Measurements from ENCODE around the gene AOC3. TPM values are rescaled to one million over a fixed set of nuclear protein-coding genes. Genes with fewer than 3 reads are reported as not detected.

AOC3 gene
- polyA plus RNA-seq, 3 donors: 0.85 TPM; not detected in 2

DNA sequence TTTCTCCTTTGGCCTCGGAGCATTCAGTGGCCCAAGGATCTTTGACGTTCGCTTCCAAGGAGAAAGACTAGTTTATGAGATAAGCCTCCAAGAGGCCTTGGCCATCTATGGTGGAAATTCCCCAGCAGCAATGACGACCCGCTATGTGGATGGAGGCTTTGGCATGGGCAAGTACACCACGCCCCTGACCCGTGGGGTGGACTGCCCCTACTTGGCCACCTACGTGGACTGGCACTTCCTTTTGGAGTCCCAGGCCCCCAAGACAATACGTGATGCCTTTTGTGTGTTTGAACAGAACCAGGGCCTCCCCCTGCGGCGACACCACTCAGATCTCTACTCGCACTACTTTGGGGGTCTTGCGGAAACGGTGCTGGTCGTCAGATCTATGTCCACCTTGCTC is 1.4 kb downstream of the AOC3 start:
- no peak for DNase-seq
- Mint-ChIP-seq H3K27ac (peak overlapping the region in 1 of 7 donors; percentile 16), H3K36me3 (no peaks in the 10 kb centered on the region), H3K4me1 (peaks cover 8% of the 10 kb centered on the region), H3K9me3 (peaks cover 0 to 1% (median 0%) of the 10 kb centered on the region in 7 donors), H3K4me3 (no peak overlapping the region), H3K27me3 (ENCODE audit: low read depth in 3 of 3) (peaks cover under 1 to 5% (median 5%) of the 10 kb centered on the region in 3 donors)
- WGBS (ENCODE audit: insufficient coverage): 98% methylated on average over 15 of the region's 15 CpGs
- Histone ChIP-seq H3K4me2 (replicated peaks; ENCODE audit: extremely low read depth, low read length, poor library complexity, severe bottlenecking) (no peak overlapping the region), H3K9ac (ENCODE audit: insufficient read depth, low read length, poor library complexity, severe bottlenecking) (no peak overlapping the region), H3K36me3 (replicated peaks in 1 of 2; ENCODE audit: control insufficient read depth in 1 of 2, insufficient read depth in 2 of 2, low read length in 2 of 2) (no peaks in the 10 kb centered on the region), H3K27me3 (ENCODE audit: control insufficient read depth in 2 of 2, insufficient read depth in 2 of 2, low read length in 2 of 2) (no peaks in the 10 kb centered on the region), H4K20me1 (ENCODE audit: insufficient read depth, low read length) (no peaks in the 10 kb centered on the region), H3K27ac (ENCODE audit: low read depth in 1 of 2, low read length in 2 of 2) (no peak overlapping the region), H3K4me1 (ENCODE audit: control insufficient read depth in 1 of 2, insufficient read depth in 2 of 2, low read length in 2 of 2) (peaks cover 4 to 11% of the 10 kb centered on the region in 2 donors), H3K9me3 (replicated peaks in 1 of 2; ENCODE audit: control insufficient read depth in 1 of 2, insufficient read depth in 1 of 2, low read length in 2 of 2) (no peaks in the 10 kb centered on the region), H2AFZ (ENCODE audit: insufficient read depth, low read depth, low read length, poor library complexity, severe bottlenecking) (no peak overlapping the region), H3K4me3 (replicated peaks in 1 of 3; ENCODE audit: low read depth in 2 of 3, low read length in 3 of 3) (no peak overlapping the region), H3K79me2 (ENCODE audit: insufficient read depth, low read length) (no peaks in the 10 kb centered on the region)
- intact Hi-C loops (cut with micrococcal nuclease): no loop called here
- TF ChIP-seq, protein P1, sequence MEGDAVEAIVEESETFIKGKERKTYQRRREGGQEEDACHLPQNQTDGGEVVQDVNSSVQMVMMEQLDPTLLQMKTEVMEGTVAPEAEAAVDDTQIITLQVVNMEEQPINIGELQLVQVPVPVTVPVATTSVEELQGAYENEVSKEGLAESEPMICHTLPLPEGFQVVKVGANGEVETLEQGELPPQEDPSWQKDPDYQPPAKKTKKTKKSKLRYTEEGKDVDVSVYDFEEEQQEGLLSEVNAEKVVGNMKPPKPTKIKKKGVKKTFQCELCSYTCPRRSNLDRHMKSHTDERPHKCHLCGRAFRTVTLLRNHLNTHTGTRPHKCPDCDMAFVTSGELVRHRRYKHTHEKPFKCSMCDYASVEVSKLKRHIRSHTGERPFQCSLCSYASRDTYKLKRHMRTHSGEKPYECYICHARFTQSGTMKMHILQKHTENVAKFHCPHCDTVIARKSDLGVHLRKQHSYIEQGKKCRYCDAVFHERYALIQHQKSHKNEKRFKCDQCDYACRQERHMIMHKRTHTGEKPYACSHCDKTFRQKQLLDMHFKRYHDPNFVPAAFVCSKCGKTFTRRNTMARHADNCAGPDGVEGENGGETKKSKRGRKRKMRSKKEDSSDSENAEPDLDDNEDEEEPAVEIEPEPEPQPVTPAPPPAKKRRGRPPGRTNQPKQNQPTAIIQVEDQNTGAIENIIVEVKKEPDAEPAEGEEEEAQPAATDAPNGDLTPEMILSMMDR (IDR thresholded peaks at IDR 0.05): no peak

DNA sequence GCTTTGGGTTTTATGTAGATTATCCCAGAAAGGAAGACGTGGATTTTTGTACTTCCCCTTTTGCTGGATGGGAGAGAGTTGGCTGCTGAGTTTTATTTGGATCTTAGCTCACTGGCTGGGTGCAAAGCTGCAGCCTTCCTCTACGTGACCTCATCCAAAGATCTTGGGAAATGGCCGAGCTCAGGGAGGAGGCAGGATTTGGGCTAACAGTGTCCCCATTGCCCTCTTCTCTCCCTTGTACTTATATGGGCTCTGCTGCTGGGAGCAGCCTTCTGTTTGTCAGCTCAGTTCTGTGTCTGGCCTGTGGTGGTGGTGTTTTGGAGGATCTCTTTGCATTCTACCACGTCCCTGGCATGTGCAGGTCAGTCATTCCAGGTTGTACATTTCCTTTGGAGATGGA is 2.0 kb downstream of the AOC3 start:
- Mint-ChIP-seq H3K4me1 (peaks cover 6% of the 10 kb centered on the region), H3K9me3 (peaks cover 0 to 1% (median 0%) of the 10 kb centered on the region in 7 donors), H3K27me3 (ENCODE audit: low read depth in 3 of 3) (peaks cover 0 to 5% (median 5%) of the 10 kb centered on the region in 3 donors), H3K4me3 (no peak overlapping the region), H3K36me3 (no peaks in the 10 kb centered on the region), H3K27ac (peak overlapping the region in 2 of 7 donors; percentile 21 to 44)
- Histone ChIP-seq H3K27me3 (ENCODE audit: control insufficient read depth in 2 of 2, insufficient read depth in 2 of 2, low read length in 2 of 2) (no peaks in the 10 kb centered on the region), H3K79me2 (ENCODE audit: insufficient read depth, low read length) (no peaks in the 10 kb centered on the region), H2AFZ (ENCODE audit: insufficient read depth, low read depth, low read length, poor library complexity, severe bottlenecking) (no peak overlapping the region), H3K9me3 (replicated peaks in 1 of 2; ENCODE audit: control insufficient read depth in 1 of 2, insufficient read depth in 1 of 2, low read length in 2 of 2) (no peaks in the 10 kb centered on the region), H3K4me3 (replicated peaks in 1 of 3; ENCODE audit: low read depth in 2 of 3, low read length in 3 of 3) (no peak overlapping the region), H3K36me3 (replicated peaks in 1 of 2; ENCODE audit: control insufficient read depth in 1 of 2, insufficient read depth in 2 of 2, low read length in 2 of 2) (no peaks in the 10 kb centered on the region), H4K20me1 (ENCODE audit: insufficient read depth, low read length) (no peaks in the 10 kb centered on the region), H3K9ac (ENCODE audit: insufficient read depth, low read length, poor library complexity, severe bottlenecking) (no peak overlapping the region), H3K4me2 (replicated peaks; ENCODE audit: extremely low read depth, low read length, poor library complexity, severe bottlenecking) (no peak overlapping the region), H3K27ac (ENCODE audit: low read depth in 1 of 2, low read length in 2 of 2) (no peak overlapping the region), H3K4me1 (ENCODE audit: control insufficient read depth in 1 of 2, insufficient read depth in 2 of 2, low read length in 2 of 2) (peaks cover 0 to 8% of the 10 kb centered on the region in 2 donors)
- intact Hi-C loops (cut with micrococcal nuclease): no loop called here
- 67% methylated on average over 3 of the region's 4 CpGs for WGBS (ENCODE audit: insufficient coverage)
- DNase-seq: no peak
- TF ChIP-seq, protein P1 (IDR thresholded peaks at IDR 0.05): no peak

Measured in CD14-positive monocyte (primary cell).